ENCODE measurements around the gene AJAP1.

AJAP1 gene

DNA sequence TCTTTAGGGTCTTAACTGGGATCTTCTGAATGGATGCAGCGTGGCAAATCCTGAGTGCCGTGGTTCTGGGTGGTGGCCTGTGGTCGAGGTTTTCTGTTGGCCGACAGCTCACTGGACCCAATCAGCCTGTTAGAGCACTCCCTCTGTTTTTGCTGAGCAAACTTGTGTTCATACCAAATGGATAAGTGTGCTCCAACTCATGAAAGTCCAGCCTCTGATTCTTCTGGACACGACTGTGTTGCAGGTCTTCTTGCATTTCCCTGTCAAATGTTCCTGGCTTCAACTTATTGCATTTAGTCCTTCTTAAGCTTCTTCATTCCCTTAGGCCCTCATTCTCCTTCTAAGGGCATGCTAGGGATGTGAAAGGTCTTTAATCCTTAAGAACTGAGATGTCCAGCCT, 63.7 kb downstream of the AJAP1 start:
- no peak for DNase-seq (ENCODE audit: low spot score)
- no peak for TF ChIP-seq CTCF (IDR thresholded peaks at IDR 0.05)
- Histone ChIP-seq H3K4me3 (no peak overlapping the region), H3K27ac (no peak overlapping the region)

- TF ChIP-seq CTCF (IDR thresholded peaks at IDR 0.05): no peak
- Histone ChIP-seq H3K4me3 (no peak overlapping the region), H3K27ac (no peak overlapping the region)
- DNase-seq (ENCODE audit: low spot score): no peak
These were observed 68.7 kb downstream of the AJAP1 start for GRCh38 chr1:4723106-4723505.

DNA sequence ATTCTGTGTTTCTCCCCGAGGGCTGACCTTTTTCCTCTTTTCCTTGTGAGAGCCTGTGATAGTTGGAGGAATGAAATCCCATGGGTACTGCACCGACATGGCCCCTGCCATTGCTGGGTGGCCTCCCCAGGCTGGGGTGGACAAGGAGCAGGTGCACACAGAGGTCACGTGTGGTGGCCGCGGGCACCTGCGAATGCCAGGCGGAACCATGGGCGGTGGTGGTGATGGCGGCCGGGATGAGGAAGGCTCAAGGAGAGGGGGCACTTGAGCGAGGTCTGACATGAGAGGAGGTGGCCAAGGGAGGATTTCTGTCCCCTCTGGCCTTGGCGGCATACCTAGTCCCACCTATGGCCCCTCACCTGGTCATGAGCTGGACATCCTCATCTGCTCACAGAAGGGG, 69.6 kb downstream of the AJAP1 start:
- DNase-seq (ENCODE audit: low spot score): no peak
- no peak overlapping the region for H3K4me3 ChIP-seq
- no peak overlapping the region for H3K27ac ChIP-seq
- no peak for TF ChIP-seq CTCF (IDR thresholded peaks at IDR 0.05)

- no peak for DNase-seq (ENCODE audit: low spot score)
- H3K4me3 ChIP-seq: no peak overlapping the region
- no peak for TF ChIP-seq CTCF (IDR thresholded peaks at IDR 0.05)
- H3K27ac ChIP-seq: no peak overlapping the region
These were observed 70.4 kb downstream of the AJAP1 start for GRCh38 chr1:4724695-4725250.

DNA sequence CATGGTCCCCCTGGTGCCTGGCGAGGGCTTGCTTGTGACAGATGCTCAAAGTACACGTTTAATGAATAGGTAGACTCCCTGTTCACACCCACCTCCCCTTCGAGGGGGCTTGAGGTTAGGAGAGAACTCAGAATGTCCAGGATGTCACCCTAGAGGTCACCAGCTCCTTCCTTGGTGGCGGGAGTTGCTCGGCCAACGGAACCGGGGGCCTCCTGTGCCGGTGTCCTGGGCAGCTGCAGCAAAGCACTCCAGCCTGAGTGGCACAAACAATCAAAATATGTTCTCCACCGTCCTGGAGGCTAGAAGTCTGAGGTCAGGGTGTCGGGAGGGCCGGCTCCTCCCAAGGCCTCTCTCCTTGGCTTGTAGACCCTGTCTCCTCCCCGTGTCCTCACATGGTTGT, 71.0 kb downstream of the AJAP1 start:
- no peak overlapping the region for H3K4me3 ChIP-seq
- no peak for TF ChIP-seq CTCF (IDR thresholded peaks at IDR 0.05)
- no peak for DNase-seq (ENCODE audit: low spot score)
- H3K27ac ChIP-seq: no peak overlapping the region

DNA sequence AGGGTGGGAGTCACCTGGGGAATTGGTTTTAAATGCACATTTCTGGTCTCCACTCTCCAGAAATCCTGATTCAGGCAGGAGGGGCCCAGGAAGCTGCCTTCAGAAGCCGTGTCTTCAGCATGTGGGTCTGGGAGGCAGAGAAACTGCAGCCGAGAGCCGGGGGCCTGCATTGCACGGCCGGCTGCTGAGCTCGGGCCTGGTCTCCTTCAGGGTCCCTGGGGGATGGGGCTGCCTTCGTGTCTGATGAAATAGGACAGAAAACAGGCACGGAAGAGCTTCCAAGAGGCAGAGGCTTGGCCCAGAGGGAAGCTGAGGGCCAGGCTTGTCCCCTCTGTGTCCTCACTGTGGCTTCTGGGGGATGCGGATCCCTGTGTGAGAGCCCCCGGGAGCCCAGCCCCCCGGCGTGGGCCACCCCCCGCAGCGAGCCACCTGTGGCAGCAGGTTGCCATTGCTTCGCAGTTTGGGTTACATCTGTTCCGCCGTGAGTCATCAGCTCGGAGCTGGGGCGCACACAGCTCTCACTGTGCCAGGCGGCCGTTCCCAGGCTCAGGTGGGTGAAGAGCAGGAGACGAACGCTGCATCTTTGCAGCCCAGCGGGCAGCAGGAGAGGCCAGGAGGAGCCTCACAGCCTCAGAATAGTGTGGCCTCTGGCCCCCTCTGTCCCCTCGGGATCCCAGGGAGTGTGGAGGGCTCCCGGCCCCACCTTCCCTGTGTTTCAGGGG, 72.4 kb downstream of the AJAP1 start:
- TF ChIP-seq CTCF (IDR thresholded peaks at IDR 0.05): no peak

More for the DNA sequence above, 72.4 kb downstream of the AJAP1 start:
- no peak for DNase-seq (ENCODE audit: low spot score)
- H3K27ac ChIP-seq: no peak overlapping the region
- no peak overlapping the region for H3K4me3 ChIP-seq

Data from coronary artery (tissue), 2 donors.